GM12873 (cell line): ENCODE measurements around the gene PDE7B.

ENCODE experiments used
- CTCF ChIP-seq: IDR thresholded peaks from 2 replicates; pipeline ENCODE4 v1.5.1; 2012; ENCODE audit warnings: low read depth, mild to moderate bottlenecking, moderate library complexity, low read length, control low read depth; ENCODE audit not compliant: insufficient read depth; ENCODE audit errors: missing control alignments

PDE7B gene

GRCh38 chr6:136171231-136171630, 319.7 kb downstream of the PDE7B start:
- TF ChIP-seq CTCF = no peak

- TF ChIP-seq CTCF = no peak
Observed at GRCh38 chr6:136173519-136174507, 322.3 kb downstream of the PDE7B start.

GRCh38 chr6:136174510-136174909, 323.0 kb downstream of the PDE7B start:
- no peak for TF ChIP-seq CTCF

GRCh38 chr6:136175873-136176272, 324.4 kb downstream of the PDE7B start:
- no peak for TF ChIP-seq CTCF

GRCh38 chr6:136178749-136179148, 327.2 kb downstream of the PDE7B start:
- TF ChIP-seq CTCF = no peak

GRCh38 chr6:136180704-136181511, 329.4 kb downstream of the PDE7B start:
- TF ChIP-seq CTCF = no peak

GRCh38 chr6:136181512-136181833, 330.0 kb downstream of the PDE7B start:
- no peak for TF ChIP-seq CTCF
